Measurements from ENCODE around the gene PXMP4.

- TF ChIP-seq CTCF (IDR thresholded peaks at IDR 0.05) (no peak), TP53 (CRISPR knock-in tag; IDR thresholded peaks at IDR 0.05) (no peak), MAX (CRISPR knock-in tag; IDR thresholded peaks at IDR 0.05) (no peak), TCF7 (CRISPR knock-in tag; IDR thresholded peaks at IDR 0.05; ENCODE audit: low read depth) (no peak), E2F4 (CRISPR knock-in tag; IDR thresholded peaks at IDR 0.05; ENCODE audit: borderline replicate concordance, low read depth) (no peak), ZNF232 (CRISPR knock-in tag; IDR thresholded peaks at IDR 0.05) (no peak), SP1 (CRISPR knock-in tag; conservative IDR thresholded peaks at IDR 0.05) (no peak)
Measured at GRCh38 chr20:33736962-33737361, 16.9 kb upstream of the PXMP4 start.

Data from WTC11 (cell line).